GM19467 (cell line): ENCODE measurements around the gene FAM120B.
"Not testable (repeated sequence)": the region's sequence is repeated elsewhere in the genome, so short reads cannot be mapped to it uniquely, and the experiment has no call there.

Experiments
- ATAC-seq: cut with Tn5 transposase; IDR thresholded peaks from one replicate; pipeline ENCODE4 v1.9.1; 2021; ENCODE audit warnings: mild to moderate bottlenecking, moderate library complexity; ENCODE audit not compliant: unreplicated experiment

The FAM120B gene

DNA sequence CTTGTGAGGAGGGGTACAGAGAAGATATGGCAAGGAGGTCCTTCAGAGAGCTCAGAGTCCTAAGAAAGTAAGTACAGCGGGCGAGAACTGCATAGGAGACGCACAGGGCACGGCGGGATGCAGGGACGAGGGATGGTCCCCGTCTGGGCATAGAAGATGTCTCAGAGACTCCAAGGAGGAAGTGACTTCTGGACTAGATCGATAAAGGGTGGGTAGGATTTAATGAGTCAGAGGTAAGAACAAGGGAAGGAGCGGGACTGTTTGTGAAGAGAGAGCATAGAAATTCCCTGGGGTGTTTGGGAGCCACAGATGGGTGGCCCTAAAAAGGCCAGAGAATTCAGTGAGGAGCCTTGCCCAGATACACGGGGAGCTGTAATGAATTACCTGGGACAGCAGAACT lies 69.1 kb downstream of the FAM120B start:
- no peak for ATAC-seq

DNA sequence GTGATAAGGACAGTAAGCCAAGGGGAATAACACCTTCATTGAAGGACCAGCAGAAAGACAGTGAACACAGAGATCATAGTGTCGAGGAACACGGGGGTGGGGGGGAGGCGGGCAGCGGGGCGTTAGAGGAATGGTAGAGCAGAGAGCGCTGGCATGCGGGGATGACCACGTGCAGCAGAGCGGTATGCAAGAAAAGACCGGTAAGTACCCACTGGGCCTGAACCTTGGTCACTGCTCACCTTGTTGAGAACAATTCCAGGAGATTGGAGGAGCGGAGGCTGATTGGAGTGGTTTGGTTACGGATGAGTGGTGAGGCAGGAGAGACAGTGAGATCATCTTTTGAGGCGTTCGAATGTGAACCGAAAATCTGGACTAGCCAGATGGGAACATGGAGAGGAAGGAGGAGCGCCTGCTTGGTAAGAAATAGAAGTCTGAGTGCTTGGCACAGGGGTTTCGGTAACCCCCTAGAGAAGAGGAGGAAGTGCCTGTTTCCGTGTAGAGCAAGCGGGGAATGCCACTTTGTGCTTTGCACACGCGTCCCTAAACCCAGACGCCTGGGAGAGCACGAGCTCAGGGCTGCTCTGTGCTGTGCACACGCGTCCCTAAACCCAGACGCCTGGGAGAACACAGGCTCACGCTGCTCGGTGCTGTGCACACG lies 70.0 kb downstream of the FAM120B start:
- ATAC-seq = no peak

DNA sequence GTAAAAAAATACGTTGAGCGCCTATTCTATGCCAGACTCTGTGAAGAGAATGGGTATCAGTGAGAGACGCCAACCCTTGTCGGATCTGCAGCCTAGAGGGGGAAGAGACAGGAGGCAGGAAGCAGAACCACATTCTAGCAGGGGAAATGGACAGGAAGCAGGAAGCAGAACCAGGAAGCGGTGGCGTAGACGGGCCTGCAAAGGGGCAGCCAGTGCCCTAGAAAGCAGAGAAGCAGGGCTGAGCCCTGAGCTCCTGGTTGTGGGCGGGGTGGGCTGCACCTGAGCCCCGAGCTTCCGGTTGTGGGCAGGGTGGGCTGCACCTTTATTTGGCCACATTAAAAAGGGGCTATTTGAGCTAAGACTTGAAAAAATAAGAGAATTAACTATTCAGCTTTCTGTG lies 71.9 kb downstream of the FAM120B start:
- ATAC-seq = no peak

DNA sequence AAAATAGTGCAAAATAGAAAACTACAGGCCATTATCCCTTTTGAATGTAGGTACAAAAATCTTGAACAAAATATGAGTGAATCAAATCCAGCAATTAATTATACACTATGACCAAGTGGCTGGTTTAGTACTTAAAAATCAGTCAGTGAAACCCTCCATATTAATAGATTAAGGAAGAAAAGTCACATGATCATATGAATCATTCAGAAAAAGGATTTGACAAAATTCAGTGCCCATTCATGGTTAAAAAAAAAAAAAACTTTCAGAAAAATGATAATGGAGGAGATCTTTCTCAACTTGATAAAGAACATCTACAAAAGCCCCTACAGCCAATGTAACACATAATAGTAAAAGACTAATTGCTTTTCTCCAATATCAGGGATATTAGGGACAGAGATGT lies 75.0 kb downstream of the FAM120B start:
- ATAC-seq = no peak

DNA sequence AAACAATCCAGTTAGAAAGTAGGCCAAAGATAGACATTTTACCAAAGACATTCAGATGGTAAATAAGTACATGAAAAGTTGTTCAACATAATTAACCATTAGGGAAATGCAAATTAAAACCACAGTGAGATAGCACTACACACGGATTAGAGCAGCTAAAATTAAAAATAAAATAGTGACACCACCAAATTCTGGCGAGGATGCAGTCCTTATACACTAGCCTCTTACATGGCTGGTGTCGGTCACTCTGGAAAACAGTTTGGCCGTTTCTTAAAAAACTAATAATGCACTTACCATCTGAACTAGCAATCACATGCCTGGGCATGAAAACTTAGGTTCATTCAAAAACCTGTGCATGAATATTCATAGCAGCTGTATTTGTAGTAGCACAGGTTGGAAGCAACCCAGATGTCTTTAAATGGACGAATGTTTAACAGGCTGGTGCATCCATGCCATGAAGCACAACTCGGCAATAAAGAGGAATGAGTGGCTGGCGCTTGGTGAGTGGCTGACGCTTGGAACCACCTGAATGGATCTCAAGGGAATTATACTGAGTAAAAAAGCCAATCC lies 77.0 kb downstream of the FAM120B start:
- ATAC-seq = no peak

DNA sequence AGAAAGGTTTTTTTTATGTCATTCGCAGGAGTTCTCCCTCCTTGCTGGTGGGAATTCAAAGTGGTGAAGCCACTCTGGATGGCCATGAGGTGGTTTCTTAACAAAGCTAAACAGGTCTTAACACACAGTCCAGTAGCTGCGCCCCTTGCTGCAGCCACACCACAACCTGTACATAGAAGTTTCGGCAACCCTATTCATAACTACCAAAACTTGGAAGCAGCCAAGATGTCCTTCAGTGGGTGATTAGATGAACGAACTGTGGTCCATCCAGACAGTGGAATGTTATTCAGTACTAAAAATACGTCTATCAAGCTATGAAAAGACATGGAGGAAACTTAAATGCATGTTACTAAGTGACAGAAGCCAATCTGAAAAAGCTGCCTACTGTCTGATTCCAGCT lies 78.9 kb downstream of the FAM120B start:
- ATAC-seq = no peak

DNA sequence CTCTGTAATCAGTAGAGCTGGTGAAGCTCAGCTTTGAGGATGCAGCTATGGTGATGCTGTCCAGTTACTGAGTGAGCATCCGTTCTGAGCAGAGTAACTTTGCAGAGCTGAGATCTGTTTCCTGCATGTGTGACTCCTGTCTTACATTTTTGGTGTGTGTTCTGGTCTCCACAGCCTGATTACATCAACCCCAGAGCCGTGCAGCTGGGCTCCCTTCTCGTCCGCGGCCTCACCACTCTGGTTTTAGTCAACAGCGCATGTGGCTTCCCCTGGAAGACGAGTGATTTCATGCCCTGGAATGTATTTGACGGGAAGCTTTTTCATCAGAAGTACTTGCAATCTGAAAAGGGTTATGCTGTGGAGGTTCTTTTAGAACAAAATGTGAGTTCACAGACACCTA lies 81.6 kb downstream of the FAM120B start:
- no peak for ATAC-seq

DNA sequence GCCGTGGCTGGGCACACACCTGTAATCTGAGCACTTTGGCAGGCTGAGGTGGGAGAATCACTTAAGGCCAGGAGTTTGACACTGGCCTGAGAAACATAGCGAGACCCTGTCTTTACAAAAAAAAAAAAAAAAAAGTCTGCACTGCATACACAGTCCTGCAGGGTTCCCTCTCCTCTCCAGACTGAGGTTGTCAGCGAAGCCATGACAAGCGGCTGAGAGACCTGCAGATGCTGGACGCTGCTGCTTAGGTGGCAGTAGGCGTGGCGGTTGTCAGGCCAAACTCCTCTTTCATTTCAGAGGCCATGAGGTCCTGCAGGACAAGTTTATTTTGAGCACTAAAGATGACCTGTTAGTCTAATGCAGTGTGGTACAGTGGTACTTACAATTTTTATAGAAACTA lies 86.5 kb downstream of the FAM120B start:
- ATAC-seq = no peak

DNA sequence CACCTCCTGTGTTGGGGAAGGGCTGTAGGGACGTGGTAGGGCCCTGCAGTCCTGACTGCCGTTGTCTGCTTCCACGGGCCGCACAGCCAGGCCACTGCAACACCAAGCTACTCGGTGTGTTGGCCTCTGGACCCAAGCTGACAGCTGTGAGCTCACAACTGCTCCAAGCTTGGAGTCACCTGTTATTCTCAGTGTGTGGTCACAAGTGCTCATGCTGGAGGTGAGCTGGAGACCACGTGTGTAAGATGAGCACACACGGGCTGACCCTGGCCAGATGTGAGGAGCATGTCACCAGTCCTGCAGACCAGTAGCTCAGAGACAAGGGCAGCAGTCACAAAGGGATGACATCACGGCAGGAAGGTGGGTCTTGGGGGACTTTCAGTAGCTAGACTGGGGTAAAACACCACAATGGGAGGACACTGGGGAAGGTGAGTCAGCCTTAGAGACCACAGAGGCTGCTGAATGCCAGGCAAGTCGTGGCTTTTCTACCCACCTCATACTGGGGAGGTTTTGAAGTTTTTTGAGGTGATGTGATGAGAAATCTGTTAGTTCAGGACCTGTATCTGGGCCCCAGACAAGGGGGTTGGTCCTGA lies 87.3 kb downstream of the FAM120B start:
- ATAC-seq = no peak

DNA sequence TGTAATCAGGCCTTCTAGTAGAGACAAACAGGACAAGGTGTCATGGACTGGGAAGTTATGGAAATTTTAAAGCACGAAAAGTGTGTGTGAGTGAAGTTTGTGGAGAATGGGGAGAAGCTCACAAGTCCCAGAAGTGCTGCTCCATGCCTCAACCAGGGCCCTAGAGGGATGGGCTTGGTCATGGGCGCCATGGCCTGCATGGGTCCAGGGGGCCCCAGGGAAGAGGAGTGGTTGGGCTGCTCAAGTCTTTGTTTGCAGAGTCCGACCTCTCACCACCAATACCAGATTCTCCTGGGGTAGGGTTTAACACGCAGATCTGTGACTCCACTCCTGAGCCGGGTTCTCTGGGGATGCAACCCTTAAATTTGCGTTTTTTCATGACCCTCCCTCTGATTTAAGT lies 88.4 kb downstream of the FAM120B start:
- no peak for ATAC-seq

DNA sequence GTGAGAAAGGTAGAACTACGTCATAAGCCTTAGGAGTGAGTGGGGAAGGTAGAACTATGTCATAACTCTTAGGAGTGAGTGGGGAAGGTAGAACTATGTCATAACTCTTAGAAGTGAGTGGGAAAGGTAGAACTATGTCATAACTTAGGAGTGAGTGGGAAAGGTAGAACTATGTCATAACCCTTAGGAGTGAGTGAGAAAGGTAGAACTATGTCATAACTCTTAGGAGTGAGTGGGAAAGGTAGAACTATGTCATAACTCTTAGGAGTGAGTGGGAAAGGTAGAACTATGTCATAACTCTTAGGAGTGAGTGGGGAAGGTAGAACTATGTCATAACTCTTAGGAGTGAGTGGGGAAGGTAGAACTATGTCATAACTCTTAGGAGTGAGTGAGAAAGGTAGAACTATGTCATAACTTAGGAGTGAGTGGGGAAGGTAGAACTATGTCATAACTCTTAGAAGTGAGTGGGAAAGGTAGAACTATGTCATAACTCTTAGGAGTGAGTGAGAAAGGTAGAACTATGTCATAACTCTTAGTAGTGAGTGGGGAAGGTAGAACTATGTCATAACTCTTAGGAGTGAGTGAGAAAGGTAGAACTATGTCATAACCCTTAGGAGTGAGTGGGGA lies 92.3 kb downstream of the FAM120B start:
- not testable (repeated sequence) for ATAC-seq

DNA sequence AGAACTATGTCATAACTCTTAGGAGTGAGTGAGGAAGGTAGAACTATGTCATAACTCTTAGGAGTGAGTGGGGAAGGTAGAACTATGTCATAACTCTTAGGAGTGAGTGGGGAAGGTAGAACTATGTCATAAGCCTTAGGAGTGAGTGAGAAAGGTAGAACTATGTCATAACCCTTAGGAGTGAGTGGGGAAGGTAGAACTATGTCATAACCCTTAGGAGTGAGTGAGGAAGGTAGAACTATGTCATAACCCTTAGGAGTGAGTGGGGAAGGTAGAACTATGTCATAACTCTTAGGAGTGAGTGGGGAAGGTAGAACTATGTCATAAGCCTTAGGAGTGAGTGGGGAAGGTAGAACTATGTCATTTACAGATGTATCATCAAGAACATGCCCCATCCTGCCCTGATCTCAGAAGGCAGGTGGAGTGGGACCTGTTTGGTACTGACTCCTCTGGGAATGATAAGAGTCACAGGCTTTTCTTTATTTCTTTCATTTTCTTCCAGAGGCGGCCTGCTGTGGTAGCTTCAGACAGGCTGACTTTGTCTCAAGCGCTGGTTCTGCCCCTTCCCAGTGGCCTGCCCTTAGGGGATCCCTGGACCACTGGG lies 93.5 kb downstream of the FAM120B start:
- not testable (repeated sequence) for ATAC-seq

DNA sequence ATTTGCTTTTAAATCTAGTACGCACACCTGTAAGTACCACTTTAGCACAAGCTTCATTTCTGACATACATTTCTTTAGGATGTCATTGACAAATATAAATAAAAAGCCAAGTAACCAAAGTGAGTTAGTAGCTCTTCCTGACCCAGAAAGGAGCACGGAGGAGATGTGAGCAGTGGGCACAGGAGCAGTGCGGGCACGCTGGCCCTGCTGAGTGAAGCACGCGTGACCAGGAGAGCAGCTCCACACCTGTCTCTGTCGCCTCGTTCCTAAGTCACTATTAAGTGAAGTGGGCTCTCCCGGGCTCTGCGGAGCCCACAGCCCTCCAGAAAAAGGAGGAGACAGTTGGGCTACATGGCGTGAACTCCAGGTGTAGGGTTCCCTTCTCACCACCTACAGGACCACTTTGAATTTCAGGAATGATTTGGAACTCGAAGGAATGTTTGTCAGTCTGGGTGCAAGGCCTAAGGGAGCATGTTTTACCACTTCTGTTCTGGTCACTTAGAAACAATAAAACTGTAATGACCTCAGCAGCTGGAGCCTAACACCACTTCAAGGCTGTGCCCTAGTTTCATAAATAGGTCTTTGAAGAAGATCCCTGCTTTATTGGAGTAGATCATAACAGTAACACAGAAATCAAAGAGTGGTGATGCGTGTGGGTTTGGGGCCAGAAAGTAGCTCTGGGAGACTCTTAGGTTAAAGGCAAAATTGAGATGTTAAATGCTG lies 95.9 kb downstream of the FAM120B start:
- no peak for ATAC-seq

DNA sequence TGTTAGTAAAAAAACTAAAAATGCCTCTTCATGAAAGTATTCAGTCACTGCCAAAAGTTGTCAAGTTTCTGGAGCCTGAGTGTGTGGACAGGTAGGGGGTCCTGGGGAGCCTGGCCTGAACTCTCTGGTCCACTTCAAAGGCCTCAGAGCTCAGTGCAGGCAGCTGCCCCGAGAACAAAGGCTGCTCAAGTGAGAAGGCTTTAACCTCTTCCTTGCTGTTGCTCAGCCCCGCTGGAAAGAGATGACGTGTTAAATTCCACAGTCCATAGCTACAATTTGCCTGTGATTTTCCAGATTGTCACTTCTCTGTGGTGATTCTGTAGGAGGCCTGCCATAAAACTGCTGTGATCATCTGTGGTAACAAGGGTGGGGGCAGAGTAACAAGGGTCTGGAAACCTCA lies 96.9 kb downstream of the FAM120B start:
- ATAC-seq = no peak

DNA sequence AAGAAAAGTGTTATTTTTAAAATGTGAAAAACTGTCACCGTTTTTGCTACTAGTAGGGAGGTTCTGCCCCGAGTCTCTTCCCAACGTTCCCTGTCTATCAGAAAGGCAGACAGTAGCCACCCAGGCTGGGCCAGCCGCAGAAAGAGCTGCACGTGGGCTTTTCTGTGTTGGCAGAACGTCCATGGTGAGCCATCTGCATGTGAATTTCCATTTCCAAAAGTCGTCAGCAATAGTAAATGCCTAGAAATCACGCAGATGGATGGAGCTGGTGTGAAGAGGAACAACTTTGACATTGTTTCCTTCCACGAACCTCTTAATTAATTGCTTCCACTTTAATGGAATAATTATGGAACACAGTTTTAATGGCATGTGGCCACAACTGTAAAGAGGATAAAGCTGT lies 97.5 kb downstream of the FAM120B start:
- no peak for ATAC-seq

DNA sequence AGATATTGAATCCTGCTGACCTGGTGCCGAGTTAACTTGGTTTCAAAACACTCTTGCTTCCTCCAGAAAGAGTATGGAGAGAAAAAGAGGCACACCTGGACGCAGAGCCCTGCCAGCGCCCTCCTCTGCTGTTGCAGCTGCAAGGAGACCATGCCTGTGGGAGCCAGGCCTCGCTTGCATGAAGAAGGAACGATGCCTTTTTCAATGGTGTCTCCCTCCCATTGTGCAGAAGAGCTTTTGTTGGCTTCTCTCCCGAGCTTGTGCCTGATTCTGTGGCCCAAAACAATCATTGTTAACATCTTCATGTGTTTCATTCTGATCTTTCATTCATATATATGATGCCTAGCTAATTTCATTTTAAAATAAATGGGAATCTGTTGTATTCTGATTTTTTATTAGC lies 98.1 kb downstream of the FAM120B start:
- no peak for ATAC-seq

DNA sequence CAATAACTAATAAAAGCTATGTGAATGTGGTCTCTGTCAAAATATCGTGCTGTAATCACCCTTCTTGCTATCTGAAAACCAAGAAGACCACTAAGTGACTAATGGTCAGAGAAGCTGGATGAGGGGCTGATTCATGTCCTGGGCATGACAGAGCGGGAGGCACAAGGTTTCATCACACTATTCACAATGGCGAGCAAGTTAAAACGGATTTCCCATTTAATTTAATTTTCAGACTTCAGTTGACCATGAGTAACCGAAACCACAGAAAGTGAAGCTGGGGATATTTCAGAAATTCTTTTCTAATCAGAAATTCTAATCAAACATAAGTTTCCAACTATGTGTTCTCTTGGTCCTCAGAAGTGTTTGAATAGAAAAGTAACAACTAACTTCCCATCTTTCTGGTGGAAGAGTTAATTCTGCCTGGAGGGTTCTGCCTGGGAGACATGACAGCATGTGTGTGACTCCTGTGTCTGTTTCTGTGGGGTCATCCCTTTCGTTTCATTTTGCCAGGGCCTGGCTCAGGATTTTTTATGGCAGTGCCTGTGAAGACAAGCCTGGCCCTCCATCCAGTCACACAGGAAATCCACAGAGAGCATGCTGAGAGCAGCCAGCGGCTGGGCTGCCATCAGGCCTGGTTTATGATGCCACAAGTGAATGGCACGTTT lies 98.9 kb downstream of the FAM120B start:
- ATAC-seq = no peak

DNA sequence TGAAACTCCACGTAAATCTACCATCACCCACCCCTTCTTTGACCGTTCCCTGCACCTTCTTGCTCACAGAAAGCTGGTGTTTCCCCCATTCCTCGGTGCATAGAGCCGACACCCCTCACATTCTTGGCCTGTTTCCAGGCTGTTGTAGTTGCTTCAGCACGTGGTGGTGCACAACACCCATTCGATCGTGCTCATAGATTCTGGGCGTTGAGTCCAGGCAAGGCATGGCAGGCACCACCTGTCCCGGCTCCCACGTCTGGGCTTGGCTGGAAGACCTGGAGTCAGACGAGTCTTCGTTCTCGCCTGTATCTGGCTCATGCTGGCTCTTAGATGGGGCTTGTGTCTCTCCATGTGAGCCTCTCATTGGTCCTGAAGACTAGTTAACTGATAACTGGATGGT lies 100.6 kb downstream of the FAM120B start:
- ATAC-seq = no peak

DNA sequence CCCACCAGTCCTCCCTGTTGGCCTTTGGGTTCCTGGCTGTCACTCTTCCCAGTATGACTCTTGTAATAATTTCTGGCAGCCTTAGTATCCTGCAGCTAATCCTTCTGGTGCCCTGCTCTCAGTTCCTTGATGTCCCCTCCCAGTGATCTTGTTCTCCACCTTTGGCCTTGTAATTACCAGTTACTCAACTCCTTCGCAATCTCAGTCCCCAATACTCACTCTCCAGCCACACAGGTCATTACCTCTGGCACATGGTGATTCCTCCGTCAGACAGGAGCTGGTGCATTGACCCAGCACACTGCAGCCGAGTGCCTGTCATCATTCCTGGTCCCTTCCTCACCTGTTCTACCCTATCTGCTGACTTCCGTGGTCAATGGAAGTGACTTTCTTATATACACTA lies 101.4 kb downstream of the FAM120B start:
- ATAC-seq = no peak

DNA sequence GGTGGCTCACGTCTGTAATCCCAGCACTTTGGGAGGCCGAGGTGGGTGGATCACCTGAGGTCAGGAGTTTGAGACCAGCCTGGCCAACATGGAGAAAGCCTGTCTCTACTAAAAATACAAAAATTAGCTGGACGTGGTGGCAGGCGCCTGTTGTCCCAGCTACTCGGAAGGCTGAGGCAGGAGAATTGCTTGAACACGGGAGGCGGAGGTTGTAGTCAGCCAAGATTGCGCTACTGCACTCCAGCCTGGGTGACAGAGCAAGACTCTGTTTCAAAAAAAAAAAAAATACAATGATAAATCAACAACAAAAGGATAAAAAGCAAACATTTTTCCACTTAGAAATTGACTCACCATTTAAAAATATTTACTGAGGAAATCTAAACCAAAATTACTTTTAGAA lies 103.2 kb downstream of the FAM120B start:
- not testable (repeated sequence) for ATAC-seq

DNA sequence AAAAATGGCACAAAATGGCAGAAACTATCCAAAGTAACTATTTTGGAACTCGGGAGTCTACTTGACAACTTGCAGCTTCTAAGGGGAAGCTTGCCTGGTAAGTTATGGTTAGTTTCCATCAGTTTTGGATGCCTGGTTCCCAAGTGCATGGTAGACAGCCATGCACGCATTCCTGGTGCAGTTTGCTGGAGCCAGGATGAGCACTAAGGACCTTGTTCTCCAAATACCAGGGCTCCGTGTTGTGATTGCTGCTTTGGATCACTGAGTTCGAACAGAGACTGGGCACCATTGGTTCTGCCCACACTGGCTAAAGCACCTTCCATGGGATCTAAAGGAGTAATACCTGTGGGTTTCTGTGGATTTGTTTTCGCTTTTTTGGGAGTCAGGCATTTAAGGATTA lies 103.7 kb downstream of the FAM120B start:
- no peak for ATAC-seq
